Tibial artery (tissue), 4 donors: ENCODE results near the gene COL2A1.

Source experiments
- DNase-seq, 2 donors: peaks; one replicate each; pipeline ENCODE4 v3.0.0-alpha.2; 2019
- H3K27ac ChIP-seq, 2 donors: fragments of 200-600 bp; sonication (generic) in 1 of 2; 1 replicate in 1 of 2; 2 replicates in 1 of 2; pipeline ENCODE4 v1.5.1; 2018 to 2019; ENCODE audit warnings: mild to moderate bottlenecking in 1 of 2
- H3K27me3 ChIP-seq, 2 donors: fragments of 200-600 bp; sonication (generic) in 1 of 2; one replicate each; pipeline versions ENCODE4 v1.5.1 to v1.6.0; 2016 to 2019
- H3K36me3 ChIP-seq, 3 donors: fragments of 200-600 bp; sonication (generic) in 2 of 3; one replicate each; pipeline ENCODE4 v1.5.1; 2016 to 2019; ENCODE audit warnings: mild to moderate bottlenecking in 2 of 3
- H3K4me1 ChIP-seq, 4 donors: fragments of 200-600 bp; sonication (generic) in 2 of 4; 1 replicate in 3 of 4; 2 replicates in 1 of 4; pipeline ENCODE4 v1.5.1; 2016 to 2019
- H3K4me3 ChIP-seq, 2 donors: fragments of 200-600 bp; sonication (generic) in 1 of 2; 1 replicate in 1 of 2; 2 replicates in 1 of 2; pipeline ENCODE4 v1.5.1; 2018 to 2019; ENCODE audit warnings: mild to moderate bottlenecking in 2 of 2
- H3K9me3 ChIP-seq, 3 donors: fragments of 200-600 bp; sonication (generic) in 1 of 3; one replicate each; pipeline ENCODE4 v1.5.1; 2016 to 2019
- CTCF ChIP-seq, 2 experiments: fragments of 200-600 bp in 1 of 2; fragments of 450-650 bp in 1 of 2; IDR thresholded peaks; one replicate each; pipeline ENCODE4 v1.5.1; 2017 to 2019; ENCODE audit warnings: antibody characterized with exemption in 2 of 2, mild to moderate bottlenecking in 1 of 2, moderate library complexity in 1 of 2
- intact Hi-C: fragments of 100-400 bp; cut with DNase I; formaldehyde crosslinking; loops from one replicate; pipeline ENCODE4 v1.15.0; 2023; ENCODE audit warnings: low total_unique reads

The COL2A1 gene

GRCh38 chr12:47944685-47945340 lies 59.5 kb downstream of the COL2A1 start:
- Histone ChIP-seq H3K9me3 (no peaks in the 10 kb centered on the region), H3K27me3 (peaks cover 0 to 41% of the 10 kb centered on the region in 2 donors), H3K4me3 (no peak overlapping the region), H3K4me1 (peaks cover 0 to 16% (median 6%) of the 10 kb centered on the region in 4 donors), H3K27ac (no peak overlapping the region), H3K36me3 (no peaks in the 10 kb centered on the region)
- intact Hi-C loops = no loop called here
- TF ChIP-seq CTCF (IDR thresholded peaks at IDR 0.05) = no peak
- no peak for DNase-seq

GRCh38 chr12:47943623-47944340 lies 60.5 kb downstream of the COL2A1 start:
- TF ChIP-seq CTCF (IDR thresholded peaks at IDR 0.05) = no peak
- no peaks in the 10 kb centered on the region for H3K9me3 ChIP-seq
- H3K27me3 ChIP-seq = peaks cover 0 to 41% of the 10 kb centered on the region in 2 donors
- no peak overlapping the region for H3K27ac ChIP-seq
- H3K4me3 ChIP-seq = no peak overlapping the region
- no peaks in the 10 kb centered on the region for H3K36me3 ChIP-seq
- H3K4me1 ChIP-seq = peaks cover 0 to 8% (median 3%) of the 10 kb centered on the region in 4 donors
- no peak for DNase-seq
- intact Hi-C loops = no loop called here

GRCh38 chr12:47942614-47943225 lies 61.6 kb downstream of the COL2A1 start:
- intact Hi-C loops = no loop called here
- peaks cover 0 to 41% of the 10 kb centered on the region in 2 donors for H3K27me3 ChIP-seq
- H3K36me3 ChIP-seq = no peaks in the 10 kb centered on the region
- H3K9me3 ChIP-seq = no peaks in the 10 kb centered on the region
- H3K4me3 ChIP-seq = no peak overlapping the region
- peaks cover 0 to 6% (median 3%) of the 10 kb centered on the region in 4 donors for H3K4me1 ChIP-seq
- peak in 1 of 2 experiments; percentile 1 for TF ChIP-seq CTCF (IDR thresholded peaks at IDR 0.05)
- no peak for DNase-seq
- H3K27ac ChIP-seq = no peak overlapping the region

GRCh38 chr12:47941871-47942613 lies 62.2 kb downstream of the COL2A1 start:
- H3K4me1 ChIP-seq = peaks cover 0 to 6% (median 2%) of the 10 kb centered on the region in 4 donors
- H3K9me3 ChIP-seq = no peaks in the 10 kb centered on the region
- intact Hi-C loops = no loop called here
- peaks cover 0 to 41% of the 10 kb centered on the region in 2 donors for H3K27me3 ChIP-seq
- TF ChIP-seq CTCF (IDR thresholded peaks at IDR 0.05) = peak in 1 of 2 experiments; percentile 10
- DNase-seq = no peak
- no peak overlapping the region for H3K27ac ChIP-seq
- no peak overlapping the region for H3K4me3 ChIP-seq
- H3K36me3 ChIP-seq = no peaks in the 10 kb centered on the region

GRCh38 chr12:47941475-47941780 lies 62.8 kb downstream of the COL2A1 start:
- H3K36me3 ChIP-seq = no peaks in the 10 kb centered on the region
- no peak for DNase-seq
- H3K27ac ChIP-seq = no peak overlapping the region
- no peaks in the 10 kb centered on the region for H3K9me3 ChIP-seq
- no peak for TF ChIP-seq CTCF (IDR thresholded peaks at IDR 0.05)
- no peak overlapping the region for H3K4me3 ChIP-seq
- intact Hi-C loops = no loop called here
- peaks cover 0 to 38% of the 10 kb centered on the region in 2 donors for H3K27me3 ChIP-seq
- H3K4me1 ChIP-seq = peaks cover 0 to 6% (median 2%) of the 10 kb centered on the region in 4 donors
